ENCODE results near the gene ERGIC1. TPM values are rescaled to one million over a fixed set of nuclear protein-coding genes. Genes with fewer than 3 reads are reported as not detected.

The ERGIC1 gene
- total and polyA plus RNA-seq, 2 of the 8 experiments (the other 6 are each of a cell fraction or from before 2014, with no cell fraction given) = 95.3 to 106 TPM

DNA sequence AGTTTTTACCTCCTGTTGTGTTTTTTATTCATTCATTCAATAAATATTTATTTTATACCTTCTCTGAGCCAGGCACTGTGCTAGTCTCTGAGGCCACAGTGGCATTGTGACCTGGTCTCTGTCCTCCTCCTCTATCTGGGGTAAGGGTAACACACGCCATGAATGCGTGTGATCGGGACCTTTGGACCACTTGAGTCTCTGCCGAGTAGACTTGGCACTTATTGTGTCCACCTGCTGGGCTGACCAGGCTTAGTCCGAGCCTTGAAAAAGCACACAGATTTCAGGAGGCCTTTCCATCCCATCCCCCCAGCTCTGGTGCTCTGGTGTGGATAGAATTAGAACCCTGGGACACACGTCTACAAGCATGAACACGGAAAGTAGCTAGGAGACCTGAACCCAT is 58.7 kb downstream of the ERGIC1 start:
- Histone ChIP-seq H2BK120ac (replicated peaks; ENCODE audit: low read depth, low read length) (no peak overlapping the region), H2BK15ac (ENCODE audit: low read length) (no peak overlapping the region), H3K23ac (ENCODE audit: insufficient read length) (no peak overlapping the region), H4K8ac (ENCODE audit: extremely low read depth, insufficient read depth, low read length) (no peak overlapping the region), H2AK5ac (ENCODE audit: low read depth, low read length) (no peak overlapping the region), H3K4ac (replicated peaks; ENCODE audit: insufficient read length, low read depth, low read length) (no peak overlapping the region), H3K9me3 (ENCODE audit: insufficient read depth in 2 of 2, low read depth in 1 of 2, low read length in 1 of 2) (no peaks in the 10 kb centered on the region), H3K79me1 (ENCODE audit: low read depth, low read length) (peaks cover 3% of the 10 kb centered on the region; the same call in 1 of the 2 replicates), H3K18ac (ENCODE audit: extremely low read depth, low read length) (no peak overlapping the region), H4K91ac (replicated peaks; ENCODE audit: insufficient read length, low read length) (no peak overlapping the region), H4K5ac (ENCODE audit: insufficient read length, low read depth, low read length) (no peak overlapping the region), H2BK5ac (ENCODE audit: low read depth, low read length) (no peak overlapping the region), H3K36me3 (ENCODE audit: control insufficient read depth in 2 of 4, insufficient read depth in 4 of 4, low read length in 3 of 4) (peaks cover 6 to 28% (median 13%) of the 10 kb centered on the region in 4 experiments; a peak in 6 of 8 replicates), H4K20me1 (replicated peaks in 1 of 2; ENCODE audit: control insufficient read depth in 1 of 2, insufficient read depth in 2 of 2, low read length in 2 of 2) (peaks cover 0 to 3% of the 10 kb centered on the region in 2 experiments), H3K4me3 (ENCODE audit: extremely low read depth in 1 of 4, insufficient read depth in 2 of 4, low read depth in 3 of 4, low read length in 4 of 4) (no peak overlapping the region), H3K27ac (ENCODE audit: low read depth, low read length) (no peak overlapping the region), H3K56ac (replicated peaks; ENCODE audit: insufficient read length, low read depth, low read length) (no peak overlapping the region), H2AFZ (ENCODE audit: low read length) (no peak overlapping the region), H2BK20ac (ENCODE audit: low read length) (no peak overlapping the region), H3K27me3 (replicated peaks in 1 of 4; ENCODE audit: control insufficient read depth in 3 of 4, extremely low read depth in 1 of 4, insufficient read depth in 3 of 4, low read length in 3 of 4) (no peaks in the 10 kb centered on the region), H3K79me2 (ENCODE audit: control insufficient read depth in 1 of 2, insufficient read depth in 2 of 2, low read length in 2 of 2) (no peaks in the 10 kb centered on the region), H2BK12ac (ENCODE audit: low read depth, low read length) (no peak overlapping the region), H3K9ac (replicated peaks in 1 of 4; ENCODE audit: extremely low read depth in 1 of 4, low read depth in 3 of 4, low read length in 3 of 4) (no peak overlapping the region), H3K14ac (ENCODE audit: insufficient read length) (no peak overlapping the region), H3K4me1 (replicated peaks in 1 of 4; ENCODE audit: control insufficient read depth in 3 of 4, insufficient read depth in 4 of 4, low read length in 3 of 4) (no peaks in the 10 kb centered on the region; a peak in 2 of 7 replicates), H3K4me2 (ENCODE audit: insufficient read depth in 1 of 2, low read depth in 2 of 2, low read length in 2 of 2) (no peak overlapping the region), H3K23me2 (ENCODE audit: low read depth, low read length) (no peaks in the 10 kb centered on the region)
- ChIA-PET CTCF (ENCODE audit: partially characterized antibody) (interaction anchor here (0.8 to 1.1 kb wide), 2 partner anchors 17 to 178 kb away, joined by 4 to 5 read pairs; no protein-coding TSS in a partner anchor), POLR2A (ENCODE audit: partially characterized antibody) (interaction anchor here (0.6 kb wide), 2 partner anchors 39 to 54 kb away, joined by 3 to 4 read pairs; no protein-coding TSS in a partner anchor)
- WGBS, 2 experiments (ENCODE audit: extremely low coverage in 1 of 2, insufficient coverage in 1 of 2, insufficient read length in 1 of 2, insufficient replicate concordance in 2 of 2, low coverage in 1 of 2, low lambda C conversion rate in 2 of 2, missing lambda C conversion rate in 1 of 2) = 94% methylated on average over 7 of the region's 7 CpGs; no CpG with 5 or more reads in 1 of the 2 experiments
- DNase-seq (ENCODE audit: low read depth in 1 of 2, low spot score in 2 of 2) = no peak
- FAIRE-seq = no peak
- TF ChIP-seq RFX5 (IDR thresholded peaks at IDR 0.05; ENCODE audit: borderline replicate concordance, low read depth, low read length) (no peak), HDAC6 (IDR thresholded peaks at IDR 0.05; ENCODE audit: low read depth, low read length) (no peak), SRF (IDR thresholded peaks at IDR 0.05; ENCODE audit: low read depth, low read length) (no peak), MAX (IDR thresholded peaks at IDR 0.05) (no peak), SIRT6 (IDR thresholded peaks at IDR 0.05; ENCODE audit: low read length) (no peak), TAF7 (optimal IDR thresholded peaks at IDR 0.05; ENCODE audit: borderline replicate concordance, low read depth, low read length) (no peak), NRF1 (IDR thresholded peaks at IDR 0.05; ENCODE audit: low read depth, low read length) (no peak), GTF2F1 (IDR thresholded peaks at IDR 0.05; ENCODE audit: borderline replicate concordance, low read depth, low read length) (no peak), HDAC2 (IDR thresholded peaks at IDR 0.05; ENCODE audit: borderline replicate concordance in 1 of 2, low read depth in 2 of 2, low read length in 2 of 2) (no peak), EP300 (IDR thresholded peaks at IDR 0.05; ENCODE audit: borderline replicate concordance in 1 of 2, low read depth in 2 of 2, low read length in 2 of 2) (no peak), ZNF274 (IDR thresholded peaks at IDR 0.05; ENCODE audit: borderline replicate concordance, extremely low read depth, low read length) (no peak), RNF2 (IDR thresholded peaks at IDR 0.05; ENCODE audit: borderline replicate concordance, low read depth, low read length, missing control alignments, poor library complexity, severe bottlenecking) (no peak), GABPA (IDR thresholded peaks at IDR 0.05; ENCODE audit: borderline replicate concordance, insufficient read depth, low read length) (no peak)
